HG03354 (cell line): ENCODE data around the gene RALGPS1.

Source experiments
- ATAC-seq: cut with Tn5 transposase; IDR thresholded peaks from one replicate; pipeline ENCODE4 v1.9.1; 2021; ENCODE audit warnings: mild to moderate bottlenecking; ENCODE audit not compliant: unreplicated experiment, poor library complexity, severe bottlenecking

The RALGPS1 gene

GRCh38 chr9:127128341-127129072 is 213.9 kb downstream of the RALGPS1 start:
- ATAC-seq: no peak

- no peak for ATAC-seq
These were observed 214.6 kb downstream of the RALGPS1 start for GRCh38 chr9:127129073-127129717.

GRCh38 chr9:127129718-127130085 is 215.1 kb downstream of the RALGPS1 start:
- no peak for ATAC-seq

GRCh38 chr9:127130235-127130634 is 215.7 kb downstream of the RALGPS1 start:
- no peak for ATAC-seq

GRCh38 chr9:127130661-127131538 is 216.3 kb downstream of the RALGPS1 start:
- no peak for ATAC-seq

GRCh38 chr9:127131871-127132270 is 217.3 kb downstream of the RALGPS1 start:
- ATAC-seq: no peak

- no peak for ATAC-seq
These were observed 217.8 kb downstream of the RALGPS1 start for GRCh38 chr9:127132375-127132774.

GRCh38 chr9:127132921-127133647 is 218.5 kb downstream of the RALGPS1 start:
- ATAC-seq: no peak

- no peak for ATAC-seq
These were observed 219.2 kb downstream of the RALGPS1 start for GRCh38 chr9:127133739-127134167.

GRCh38 chr9:127135056-127135745 is 220.6 kb downstream of the RALGPS1 start:
- ATAC-seq: no peak

- no peak for ATAC-seq
These were observed 221.7 kb downstream of the RALGPS1 start for GRCh38 chr9:127136081-127136879.

- ATAC-seq: no peak
These were observed 222.5 kb downstream of the RALGPS1 start for GRCh38 chr9:127136880-127137639.

- ATAC-seq: no peak
These were observed 223.2 kb downstream of the RALGPS1 start for GRCh38 chr9:127137640-127138360.

GRCh38 chr9:127138444-127138843 is 223.9 kb downstream of the RALGPS1 start:
- no peak for ATAC-seq

GRCh38 chr9:127139071-127139731 is 224.6 kb downstream of the RALGPS1 start:
- ATAC-seq: no peak

GRCh38 chr9:127139775-127140174 is 225.2 kb downstream of the RALGPS1 start:
- ATAC-seq: no peak

- ATAC-seq: no peak
These were observed 225.6 kb downstream of the RALGPS1 start for GRCh38 chr9:127140181-127140580.
